HG03108 (cell line): ENCODE measurements around the gene PALMD.

Experiments
- ATAC-seq: cut with Tn5 transposase; IDR thresholded peaks from one replicate; pipeline ENCODE4 v1.9.1; 2021; ENCODE audit warnings: moderate library complexity; ENCODE audit not compliant: unreplicated experiment

Gene PALMD

GRCh38 chr1:99657213-99658030 lies 11.5 kb downstream of the PALMD start:
- ATAC-seq: no peak

- no peak for ATAC-seq
These were observed 12.0 kb downstream of the PALMD start for GRCh38 chr1:99658031-99658290.

DNA sequence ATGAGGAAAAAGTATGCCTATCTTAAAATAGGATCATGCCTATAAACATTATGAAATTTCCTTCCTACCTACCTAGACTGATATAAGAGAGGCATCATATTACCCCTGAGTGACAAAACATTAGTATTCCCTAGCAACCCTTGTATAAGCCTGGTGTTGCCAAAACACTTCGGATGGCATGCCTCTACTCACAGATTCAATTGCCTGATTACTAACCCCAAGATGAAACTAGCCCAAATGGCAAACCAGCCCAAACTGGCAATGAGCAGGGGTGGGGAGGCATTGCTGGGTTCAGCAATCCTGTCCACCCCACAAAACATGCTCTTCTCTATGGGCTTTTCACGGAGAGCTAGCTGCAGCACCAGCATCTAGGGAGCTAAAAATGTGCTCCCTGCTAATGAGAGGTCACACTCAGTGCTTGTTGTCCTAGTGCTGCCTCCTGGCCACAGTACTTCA lies 13.9 kb downstream of the PALMD start:
- ATAC-seq: no peak

GRCh38 chr1:99660496-99660895 lies 14.6 kb downstream of the PALMD start:
- ATAC-seq: no peak

GRCh38 chr1:99661780-99662179 lies 15.9 kb downstream of the PALMD start:
- no peak for ATAC-seq

- no peak for ATAC-seq
These were observed 16.7 kb downstream of the PALMD start for GRCh38 chr1:99662539-99663080.

DNA sequence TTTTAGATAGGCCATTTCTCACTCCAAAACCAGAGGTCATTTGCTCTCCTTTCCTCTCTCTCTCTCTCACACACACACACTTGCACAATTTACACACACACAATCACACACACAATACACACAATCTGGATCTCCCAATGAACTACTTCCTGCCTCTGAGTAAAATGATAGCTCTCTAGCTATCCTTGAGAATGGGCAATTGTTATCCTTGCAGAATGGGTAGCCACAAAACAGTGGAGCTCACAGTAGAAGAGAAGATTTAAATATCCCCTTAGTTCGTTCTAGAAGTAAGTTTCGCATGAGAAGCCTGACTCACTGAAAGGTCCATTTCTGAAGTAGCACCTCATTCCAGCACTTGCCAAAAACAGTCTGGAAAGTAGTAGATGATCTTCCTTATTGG lies 17.6 kb downstream of the PALMD start:
- no peak for ATAC-seq

DNA sequence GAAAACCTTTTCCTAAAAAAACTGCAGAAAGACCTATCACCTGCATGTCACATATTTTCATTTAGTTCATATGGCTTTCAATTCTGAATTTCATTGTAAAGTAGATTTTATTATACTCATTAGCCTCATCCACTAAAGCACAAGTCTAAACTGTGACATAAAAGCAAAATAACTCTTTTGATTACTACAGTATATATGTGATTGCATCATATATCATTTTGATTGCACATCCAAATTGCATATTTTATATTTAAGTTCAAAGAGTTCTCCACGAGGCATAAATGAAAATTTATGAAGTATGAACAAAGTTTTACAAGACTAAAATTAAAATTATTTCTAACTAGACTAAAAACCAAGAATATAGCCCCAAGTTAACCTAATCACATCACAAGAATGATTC lies 19.3 kb downstream of the PALMD start:
- ATAC-seq: no peak

GRCh38 chr1:99669376-99669775 lies 23.5 kb downstream of the PALMD start:
- no peak for ATAC-seq

- no peak for ATAC-seq
These were observed 23.9 kb downstream of the PALMD start for GRCh38 chr1:99669821-99670220.

DNA sequence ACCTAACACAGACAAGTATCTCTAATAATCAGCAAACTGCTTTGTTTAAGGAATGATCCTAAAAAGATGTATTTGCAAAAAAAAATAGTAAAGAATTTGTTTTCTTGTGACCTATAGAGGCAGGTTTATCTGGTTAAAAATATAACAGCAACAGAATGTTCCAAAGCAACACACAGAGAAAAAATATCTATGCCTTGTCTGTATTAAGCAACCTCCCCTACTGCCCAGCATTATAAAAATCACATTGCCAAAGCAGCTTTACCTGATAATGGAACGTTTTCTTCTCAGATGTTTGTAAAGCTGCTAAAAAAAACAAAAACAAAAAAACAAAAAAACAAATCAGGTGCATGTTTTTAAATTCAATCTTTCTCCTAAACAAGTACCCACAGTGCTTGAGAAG lies 24.7 kb downstream of the PALMD start:
- ATAC-seq: no peak

- no peak for ATAC-seq
These were observed 26.1 kb downstream of the PALMD start for GRCh38 chr1:99672038-99672437.

DNA sequence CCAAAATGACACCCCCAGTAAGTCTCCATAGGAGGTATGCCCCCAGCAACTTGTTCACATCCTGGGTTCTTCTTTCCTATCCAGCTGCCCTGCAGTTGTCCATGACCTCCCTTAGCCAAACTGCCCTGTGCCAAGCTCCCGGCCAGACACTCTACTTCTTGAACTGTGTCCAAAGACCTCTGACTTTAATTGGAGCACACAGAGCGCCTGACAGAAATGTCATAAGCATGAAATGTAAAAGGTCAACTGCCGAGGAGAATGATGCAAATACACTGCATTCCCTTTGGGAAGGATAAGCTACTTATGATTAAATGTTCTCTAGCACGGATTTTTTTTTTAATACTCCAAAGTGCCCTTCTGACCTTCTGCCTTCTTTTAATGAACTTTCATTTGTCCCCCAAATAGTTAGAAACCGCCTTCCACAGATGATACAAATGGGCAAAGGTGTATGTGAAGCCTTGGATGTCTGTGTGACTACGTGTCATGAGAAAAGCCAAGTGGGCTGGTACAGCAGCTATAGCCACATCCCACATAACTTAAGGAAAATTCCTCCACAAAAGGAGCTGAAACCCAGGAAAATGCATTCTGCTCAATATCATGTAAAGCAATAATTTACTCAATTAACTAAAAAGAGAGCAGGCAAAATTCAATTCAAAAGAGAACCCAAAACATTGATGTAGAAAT lies 26.8 kb downstream of the PALMD start:
- ATAC-seq: no peak

- ATAC-seq: no peak
These were observed 27.4 kb downstream of the PALMD start for GRCh38 chr1:99673315-99673714.

- no peak for ATAC-seq
These were observed 28.5 kb downstream of the PALMD start for GRCh38 chr1:99674115-99675064.

DNA sequence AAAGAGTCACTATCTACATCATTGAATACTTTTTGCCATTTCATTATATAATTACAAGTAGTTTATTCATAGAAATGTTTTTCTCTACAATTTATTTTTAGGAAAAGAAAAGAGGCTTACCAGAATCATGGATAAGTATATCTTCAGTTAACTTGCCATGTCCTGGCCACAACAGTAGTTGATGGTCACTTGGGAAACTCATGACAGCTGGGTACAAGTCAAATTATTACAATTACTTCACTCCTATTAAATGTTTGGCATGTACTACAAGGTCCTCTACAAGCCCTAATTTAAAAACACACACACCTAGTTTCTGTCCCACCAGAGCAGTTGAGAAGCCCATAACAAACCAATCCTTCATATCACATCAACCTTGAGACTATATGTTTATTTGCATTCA lies 29.4 kb downstream of the PALMD start:
- ATAC-seq: no peak

GRCh38 chr1:99675994-99676393 lies 30.1 kb downstream of the PALMD start:
- no peak for ATAC-seq

DNA sequence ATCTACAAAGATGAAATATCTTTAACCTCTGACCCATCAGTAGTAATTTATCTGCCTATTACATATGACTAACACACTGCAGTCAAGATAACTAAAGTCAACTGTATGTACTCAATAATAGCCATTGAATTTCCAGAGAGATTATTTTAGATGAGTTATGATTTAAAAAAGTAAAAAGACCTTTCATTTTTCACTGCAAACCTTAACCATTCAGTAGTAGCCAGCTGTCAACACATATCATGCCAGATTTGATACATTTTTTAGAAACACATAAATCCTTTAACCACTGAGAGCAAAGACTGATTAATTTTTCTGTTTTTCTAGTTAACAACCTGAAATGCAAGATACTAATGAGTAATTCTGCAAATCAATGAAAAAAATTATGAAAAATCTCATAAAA lies 31.0 kb downstream of the PALMD start:
- no peak for ATAC-seq

DNA sequence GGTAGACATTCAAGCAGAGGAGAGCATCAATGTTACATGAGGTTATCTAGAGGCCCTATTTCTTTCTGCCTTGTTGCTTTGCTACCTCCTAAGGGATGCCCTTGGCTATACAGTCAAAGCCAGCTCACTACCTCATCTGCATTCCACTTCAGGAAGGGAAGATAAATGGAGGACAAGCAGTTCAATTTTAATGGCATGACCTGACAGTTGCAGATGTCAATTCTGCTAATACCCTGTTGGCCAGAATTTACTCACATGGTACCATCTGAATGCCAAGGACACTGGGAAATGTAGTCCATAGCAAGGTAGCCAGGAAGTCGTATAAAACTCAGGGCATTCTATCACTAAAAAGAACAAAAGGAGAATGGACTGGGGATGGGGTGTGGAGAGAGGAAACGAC lies 31.5 kb downstream of the PALMD start:
- no peak for ATAC-seq

DNA sequence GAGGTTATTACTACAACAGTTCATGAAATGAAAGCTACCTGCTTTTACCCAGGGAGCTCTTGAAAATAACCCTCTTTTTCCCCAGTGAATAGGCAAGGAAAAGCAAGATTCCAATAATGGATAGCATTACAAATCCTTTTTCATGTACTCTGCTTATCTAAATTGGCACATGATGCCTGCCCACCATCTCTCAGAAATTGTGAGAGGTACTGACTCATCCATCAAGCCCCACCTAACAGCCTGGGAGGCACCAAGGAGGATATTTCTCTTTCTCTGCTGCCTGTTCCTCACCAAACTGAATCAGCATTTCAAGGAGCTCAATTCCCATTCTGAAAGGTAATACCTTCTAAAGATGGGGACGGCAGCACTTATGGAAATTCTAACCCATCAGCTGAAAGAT lies 34.4 kb downstream of the PALMD start:
- no peak for ATAC-seq

DNA sequence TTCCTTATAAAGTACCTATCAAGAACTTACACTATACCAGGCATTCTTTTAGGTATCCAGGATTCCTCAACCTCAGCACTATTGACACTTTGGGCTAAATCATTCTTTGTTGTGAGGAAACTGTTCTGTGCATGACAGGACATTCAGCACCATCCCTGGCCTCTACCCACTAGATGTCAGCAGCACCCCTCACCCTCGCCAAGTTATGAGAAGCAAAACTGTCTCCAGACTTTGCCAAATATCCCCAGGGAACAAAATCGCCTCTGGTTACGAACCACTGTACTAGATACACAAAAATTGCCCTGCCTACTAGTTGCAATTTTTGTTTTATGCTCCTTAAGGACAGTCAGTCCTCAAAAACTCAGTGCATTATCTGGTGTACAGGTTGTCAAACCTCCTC lies 35.7 kb downstream of the PALMD start:
- ATAC-seq: no peak
